Prostate gland (tissue), 2 donors: ENCODE results near the gene SSH2. TPM values are rescaled to one million over a fixed set of nuclear protein-coding genes. Genes with fewer than 3 reads are reported as not detected.

Source experiments
- DNase-seq: peaks from one replicate; pipeline ENCODE4 v3.0.0-alpha.2; 2019; ENCODE audit warnings: low spot score
- H3K27ac ChIP-seq, 2 donors: fragments of 200-600 bp; sonication (generic); 2 replicates each; pipeline ENCODE4 v1.5.1; 2017 to 2019
- H3K27me3 ChIP-seq: fragments of 200-600 bp; sonication (generic); replicated peaks from 2 replicates; pipeline ENCODE4 v1.5.1; 2019; ENCODE audit not compliant: insufficient read depth
- H3K36me3 ChIP-seq, 2 donors: fragments of 200-600 bp; sonication (generic); 1 replicate in 1 of 2; 2 replicates in 1 of 2; pipeline versions ENCODE4 v1.5.1 to v1.8.1; 2017 to 2019
- H3K4me1 ChIP-seq: fragments of 200-600 bp; sonication (generic); replicated peaks from 2 replicates; pipeline ENCODE4 v1.5.1; 2019
- H3K4me3 ChIP-seq, 2 donors: fragments of 200-600 bp; sonication (generic); 2 replicates each; pipeline ENCODE4 v1.5.1; 2017 to 2019
- H3K9me3 ChIP-seq: fragments of 200-600 bp; sonication (generic); 2 replicates; pipeline ENCODE4 v1.5.1; 2017
- CTCF ChIP-seq, 4 experiments: fragments of 200-600 bp in 2 of 4; fragments of 450-650 bp in 2 of 4; sonication (generic) in 2 of 4; IDR thresholded peaks; 1 replicate in 3 of 4; 2 replicates in 1 of 4; pipeline ENCODE4 v1.5.1; 2016 to 2019; ENCODE audit warnings: antibody characterized with exemption in 4 of 4, mild to moderate bottlenecking in 2 of 4, moderate library complexity in 2 of 4
- POLR2A ChIP-seq: fragments of 450-650 bp; IDR thresholded peaks from one replicate; pipeline ENCODE4 v1.6.1; 2016; ENCODE audit warnings: antibody characterized with exemption, mild to moderate bottlenecking
- POLR2AphosphoS5 ChIP-seq: sonication (generic); formaldehyde crosslinking; IDR thresholded peaks from one replicate; pipeline ENCODE4 v1.6.1; 2017; ENCODE audit warnings: antibody characterized with exemption
- WGBS: methylation state at CpG from one replicate; pipeline ENCODE4 v1.1.5; 2018; 5-methylcytosine and 5-hydroxymethylcytosine counted together
- intact Hi-C: fragments of 100-400 bp; cut with DNase I; formaldehyde crosslinking; loops from one replicate; pipeline ENCODE4 v1.14.2; 2022
- total RNA-seq, 2 donors: library from RNA; depleted of rRNA; stranded (reverse); fragments of >200 nt; gene quantifications; one replicate each; pipeline ENCODE4 v1.1.0, GENCODE V29; 2016

Gene SSH2
- total RNA-seq, 2 donors from 2014 or later = 10.1 to 27.5 TPM

DNA sequence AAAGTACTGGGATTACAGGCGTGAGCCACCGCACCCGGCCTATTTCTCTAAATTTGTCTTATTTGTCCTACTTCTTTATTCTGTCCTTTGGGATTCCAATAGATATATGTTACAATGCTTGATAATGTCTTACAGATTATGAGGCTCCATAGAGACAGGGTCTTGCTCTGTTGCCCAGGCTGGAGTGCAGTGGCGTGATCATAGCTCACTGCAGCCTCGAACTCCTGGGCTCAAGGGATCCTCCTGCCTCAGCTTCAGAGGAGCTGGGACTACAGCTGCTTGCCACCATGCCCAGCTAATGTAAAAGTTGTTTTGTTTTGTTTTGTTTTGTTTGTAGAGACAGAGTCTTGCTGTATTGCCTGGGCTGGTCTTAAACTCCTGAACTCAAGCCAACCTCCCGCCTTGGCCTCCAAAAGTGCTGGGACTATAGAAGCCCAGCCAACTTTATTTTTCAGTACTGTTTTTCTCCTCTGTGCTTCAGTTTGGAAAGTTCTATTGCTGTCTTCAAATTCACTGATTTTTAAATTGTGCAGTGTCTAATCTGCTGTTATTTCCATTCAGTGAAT lies 326.8 kb downstream of the SSH2 start:
- Histone ChIP-seq H3K27me3 (no peaks in the 10 kb centered on the region), H3K9me3 (no peaks in the 10 kb centered on the region), H3K27ac (no peak overlapping the region), H3K36me3 (no peaks in the 10 kb centered on the region), H3K4me3 (no peak overlapping the region), H3K4me1 (no peaks in the 10 kb centered on the region)
- intact Hi-C loops = no loop called here
- DNase-seq = no peak
- no peak for TF ChIP-seq POLR2AphosphoS5
- no peak for TF ChIP-seq POLR2A
- no peak for TF ChIP-seq CTCF (IDR thresholded peaks at IDR 0.05)
- 98% methylated on average over 6 of the region's 6 CpGs for WGBS

GRCh38 chr17:29597361-29598172 lies 332.5 kb downstream of the SSH2 start:
- Histone ChIP-seq H3K27me3 (no peaks in the 10 kb centered on the region), H3K4me1 (no peaks in the 10 kb centered on the region), H3K9me3 (no peaks in the 10 kb centered on the region), H3K4me3 (no peak overlapping the region), H3K36me3 (no peaks in the 10 kb centered on the region), H3K27ac (no peak overlapping the region)
- DNase-seq = no peak
- intact Hi-C loops = no loop called here
- TF ChIP-seq POLR2AphosphoS5 = no peak
- TF ChIP-seq POLR2A = no peak
- TF ChIP-seq CTCF (IDR thresholded peaks at IDR 0.05) = no peak
- WGBS = 60% methylated on average over 10 of the region's 13 CpGs

- Histone ChIP-seq H3K27ac (no peak overlapping the region), H3K9me3 (no peaks in the 10 kb centered on the region), H3K4me1 (peaks cover 7% of the 10 kb centered on the region), H3K36me3 (no peaks in the 10 kb centered on the region), H3K4me3 (no peak overlapping the region), H3K27me3 (no peaks in the 10 kb centered on the region)
- intact Hi-C loops = no loop called here
- 80% methylated on average over 9 of the region's 9 CpGs for WGBS
- TF ChIP-seq POLR2AphosphoS5 (no peak), CTCF (IDR thresholded peaks at IDR 0.05) (no peak)
- no peak for DNase-seq
These were observed 333.2 kb downstream of the SSH2 start for GRCh38 chr17:29596811-29597210.

- no peaks in the 10 kb centered on the region for H3K27me3 ChIP-seq
- 90% methylated on average over 12 of the region's 12 CpGs for WGBS
- TF ChIP-seq CTCF (IDR thresholded peaks at IDR 0.05) (no peak), POLR2AphosphoS5 (no peak), POLR2A (no peak)
- no peaks in the 10 kb centered on the region for H3K9me3 ChIP-seq
- no peak for DNase-seq
- no peak overlapping the region for H3K27ac ChIP-seq
- H3K4me3 ChIP-seq = no peak overlapping the region
- H3K36me3 ChIP-seq = no peaks in the 10 kb centered on the region
- H3K4me1 ChIP-seq = peaks cover 8% of the 10 kb centered on the region
- intact Hi-C loops = no loop called here
These were observed 333.9 kb downstream of the SSH2 start for GRCh38 chr17:29595943-29596774.
